Keratinocyte (primary cell): Measurements from ENCODE around the gene GAPVD1.

ENCODE experiments used
- CTCF ChIP-seq, 3 experiments: IDR thresholded peaks in 1 of 3; conservative IDR thresholded peaks in 1 of 3; optimal IDR thresholded peaks in 1 of 3; 2 replicates in 2 of 3; 3 replicates in 1 of 3; pipeline versions ENCODE3 to v1.5.1; 2011; ENCODE audit warnings: low read length in 3 of 3, mild to moderate bottlenecking in 3 of 3, moderate library complexity in 2 of 3, control low read depth in 1 of 3, inconsistent platforms in 1 of 3; ENCODE audit not compliant: insufficient read depth in 2 of 3; ENCODE audit errors: extremely low read depth in 1 of 3
- EZH2 ChIP-seq: IDR thresholded peaks from one replicate; pipeline ENCODE4 v1.6.1; 2012; ENCODE audit warnings: inconsistent platforms, mild to moderate bottlenecking, low read length, moderate library complexity

GRCh38 chr9:125227761-125228160, 33.9 kb upstream of the GAPVD1 start:
- TF ChIP-seq CTCF (optimal IDR thresholded peaks at IDR 0.05 in 1 of 3, IDR thresholded peaks at IDR 0.05 in 1 of 3, conservative IDR thresholded peaks at IDR 0.05 in 1 of 3; ENCODE audit: extremely low read depth in 1 of 3, insufficient read depth in 2 of 3, low read length in 3 of 3) (no peak), EZH2 (no peak)
